NCI-H524 treated with DMSO at 0.1 percent for 48 hours (cell line): ENCODE results near the gene NAGLU.

Source experiments
- DNase-seq: peaks from one replicate; lab custom pipeline; 2025; lab: John Stamatoyannopoulos, UW

Gene NAGLU

GRCh38 chr17:42536048-42536371 lies at the start of gene NAGLU:
NAGLU (plus strand) TSS chr17:42536241; CDS start chr17:42536273, 32 bp downstream.
- DNase-seq: peak; percentile 51

DNA sequence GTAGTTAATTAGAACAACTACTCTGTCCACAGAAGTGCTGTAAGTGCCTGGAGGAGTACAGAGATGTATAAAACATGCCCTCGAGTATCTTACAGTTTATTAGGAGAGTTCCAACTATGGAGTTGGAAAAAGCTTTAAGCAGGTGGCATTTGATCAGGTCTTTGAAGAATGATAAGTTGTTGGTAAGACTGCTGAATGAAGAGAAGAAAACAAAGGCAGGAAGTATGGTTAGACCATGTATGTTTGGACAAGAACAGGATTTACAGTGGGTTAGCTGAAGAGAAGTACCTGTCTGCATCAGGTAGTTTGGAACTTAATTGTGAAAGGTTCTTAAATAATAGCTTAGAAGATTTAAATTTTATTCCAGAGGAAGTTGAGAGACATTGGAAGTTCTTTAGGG lies 48.0 kb upstream of the NAGLU start:
- DNase-seq: no peak

DNA sequence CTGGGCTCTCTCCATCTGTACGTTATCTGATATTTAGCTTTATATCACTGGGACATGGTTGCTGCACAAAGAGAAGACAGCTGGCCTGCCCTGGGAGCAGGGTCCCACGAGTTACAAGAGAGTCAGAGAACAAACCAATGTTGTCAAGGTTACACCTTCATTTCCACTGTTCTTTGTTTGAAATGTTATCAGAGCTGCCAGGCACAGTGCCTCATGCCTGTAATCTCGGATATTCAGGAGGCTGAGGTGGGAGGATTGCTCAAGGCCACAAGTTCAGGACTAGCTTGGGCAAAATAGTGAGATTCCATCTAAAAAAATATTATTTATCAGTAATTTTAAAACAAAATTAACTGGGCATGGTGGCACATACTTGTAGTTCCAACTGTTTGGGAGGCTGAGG lies 42.7 kb upstream of the NAGLU start:
- DNase-seq: no peak

- no peak for DNase-seq
These were observed 41.4 kb upstream of the NAGLU start for GRCh38 chr17:42494673-42495072.

GRCh38 chr17:42498828-42499227 lies 37.2 kb upstream of the NAGLU start:
- no peak for DNase-seq

DNA sequence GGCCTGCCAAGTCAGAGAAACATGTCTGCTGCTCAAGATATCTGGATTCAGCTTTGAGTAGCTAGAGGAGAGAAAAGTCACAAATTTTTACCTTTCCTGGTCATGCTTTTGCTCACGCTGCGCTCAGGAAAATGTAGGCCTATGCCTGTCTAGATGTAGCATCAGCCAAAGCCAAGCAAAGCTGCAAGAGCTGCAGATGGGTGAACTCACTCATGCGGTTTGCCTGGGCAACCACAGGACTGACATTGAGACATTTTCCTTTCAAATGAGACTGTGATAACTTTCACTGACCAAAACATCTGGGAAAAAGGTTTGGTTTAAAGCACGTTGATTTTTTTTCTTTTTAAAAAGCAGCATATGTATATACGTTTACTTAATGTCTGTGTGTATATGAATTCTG lies 34.0 kb upstream of the NAGLU start:
- no peak for DNase-seq

- DNase-seq: no peak
These were observed 33.1 kb upstream of the NAGLU start for GRCh38 chr17:42502926-42503325.

GRCh38 chr17:42507671-42508070 lies 28.4 kb upstream of the NAGLU start:
- no peak for DNase-seq

GRCh38 chr17:42508426-42509165 lies 27.4 kb upstream of the NAGLU start:
- no peak for DNase-seq

DNA sequence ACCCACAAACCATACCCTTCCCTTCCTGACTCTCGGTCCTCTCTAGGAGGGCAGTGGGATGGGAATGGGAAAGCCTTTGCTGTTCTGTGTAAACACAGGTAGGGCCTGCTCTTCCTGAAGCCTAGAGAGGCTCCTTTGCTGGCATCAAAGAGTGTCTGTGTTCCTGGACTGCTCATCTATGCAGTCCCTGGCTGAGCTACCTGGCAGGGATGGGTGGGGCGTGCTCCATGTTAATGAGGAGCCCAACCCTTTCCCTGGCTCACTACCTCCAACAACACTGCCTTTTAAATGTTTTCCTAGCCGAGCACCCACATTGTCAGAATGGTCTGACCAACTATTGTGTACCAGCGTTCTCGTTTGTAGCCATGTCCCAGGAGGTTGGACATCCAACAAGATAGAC lies 26.6 kb upstream of the NAGLU start:
- no peak for DNase-seq

GRCh38 chr17:42509841-42510240 lies 26.2 kb upstream of the NAGLU start:
- no peak for DNase-seq

GRCh38 chr17:42512246-42512645 lies 23.8 kb upstream of the NAGLU start:
- no peak for DNase-seq

- DNase-seq: no peak
These were observed 23.2 kb upstream of the NAGLU start for GRCh38 chr17:42512733-42513251.

DNA sequence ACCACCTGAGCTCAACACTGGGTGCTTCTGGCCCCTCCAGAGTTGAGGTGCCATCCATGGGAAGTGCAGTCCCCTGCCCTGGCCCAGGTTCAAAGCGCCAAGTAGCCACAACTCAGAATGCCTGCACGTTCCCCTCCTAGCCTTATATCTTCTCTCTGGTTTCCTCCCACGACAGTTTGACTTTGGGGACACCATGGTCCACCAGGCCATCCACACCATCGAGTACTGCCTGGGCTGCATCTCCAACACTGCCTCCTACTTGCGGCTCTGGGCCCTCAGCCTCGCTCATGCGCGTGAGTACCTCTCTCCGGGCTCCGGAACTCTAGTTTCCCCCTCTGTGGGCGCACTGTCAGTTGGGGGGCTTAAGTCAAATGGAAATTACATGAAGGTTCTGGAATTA lies 22.4 kb upstream of the NAGLU start:
- DNase-seq: no peak

DNA sequence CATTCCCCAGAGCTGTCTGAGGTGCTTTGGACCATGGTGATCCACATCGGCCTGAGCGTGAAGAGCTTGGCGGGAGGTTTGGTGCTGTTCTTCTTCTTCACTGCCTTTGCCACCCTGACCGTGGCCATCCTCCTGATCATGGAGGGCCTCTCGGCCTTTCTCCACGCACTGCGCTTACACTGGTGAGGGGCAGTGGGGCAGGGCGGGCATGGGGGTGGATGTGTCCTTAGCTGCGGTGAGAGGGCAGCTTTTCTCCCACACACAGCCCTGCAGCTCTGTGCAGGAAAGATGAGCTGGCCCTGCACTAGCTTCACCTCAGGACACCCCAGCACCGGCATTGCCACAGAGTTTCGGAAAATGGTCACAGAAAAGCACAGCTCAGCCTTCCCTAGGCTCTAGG lies 21.8 kb upstream of the NAGLU start:
- no peak for DNase-seq

DNA sequence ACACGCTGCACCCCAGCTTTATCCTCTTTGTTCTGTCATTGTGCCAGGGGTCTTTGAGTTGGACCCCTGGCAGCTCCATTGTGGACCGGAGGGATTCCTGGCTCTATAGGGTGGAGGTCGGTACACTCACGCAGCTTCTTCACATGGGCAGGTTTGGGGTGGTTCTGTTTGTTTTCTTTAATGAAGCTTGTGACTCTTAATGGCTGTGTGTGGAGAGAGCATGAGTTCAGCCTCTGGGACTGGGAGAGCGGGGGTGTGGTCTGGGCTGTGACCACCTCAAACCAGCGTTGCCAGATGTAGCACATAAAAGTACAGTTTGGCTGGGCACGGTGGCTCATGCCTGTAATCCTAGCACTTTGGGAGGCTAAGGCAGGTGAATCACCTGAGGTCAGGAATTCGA lies 21.2 kb upstream of the NAGLU start:
- DNase-seq: no peak

GRCh38 chr17:42517516-42517915 lies 18.5 kb upstream of the NAGLU start:
- peak; percentile 13 for DNase-seq

DNA sequence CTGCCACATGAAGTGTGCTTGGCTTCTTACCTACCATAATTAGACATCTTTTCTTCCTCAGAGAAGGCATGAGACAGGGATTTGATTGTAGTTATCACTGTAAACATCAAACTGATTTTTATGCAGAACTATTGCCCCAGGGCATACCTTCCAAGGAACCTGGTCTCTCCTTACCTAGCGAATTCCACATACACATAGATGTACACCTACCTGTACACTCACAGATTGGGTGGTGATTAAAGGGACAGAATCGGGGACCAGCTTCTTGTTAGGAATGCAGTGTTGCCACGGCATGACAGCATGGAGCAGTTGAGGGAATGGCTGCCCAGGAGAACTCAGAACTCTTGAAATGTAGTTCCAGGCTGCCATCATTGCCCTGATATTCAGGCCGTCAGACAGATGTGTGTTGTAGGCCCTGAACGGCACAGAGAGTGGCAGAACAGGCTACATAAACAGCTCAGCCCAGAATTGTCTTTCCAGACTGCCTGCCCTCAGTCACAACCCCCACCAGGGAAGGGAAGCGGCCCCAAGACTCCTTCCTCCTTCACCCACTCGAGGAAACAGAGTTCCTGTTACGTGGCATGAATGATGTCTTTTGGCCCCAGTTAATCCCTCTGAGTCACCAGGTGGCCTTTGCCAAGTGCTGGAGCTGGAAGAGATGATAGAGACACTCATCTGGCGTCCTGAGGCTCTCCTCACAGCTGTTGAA lies 17.8 kb upstream of the NAGLU start:
- peak; percentile 61 for DNase-seq

GRCh38 chr17:42518755-42519545 lies 17.1 kb upstream of the NAGLU start:
- DNase-seq: peak; percentile 46

GRCh38 chr17:42519546-42520491 lies 16.2 kb upstream of the NAGLU start:
- DNase-seq: no peak

- no peak for DNase-seq
These were observed 15.5 kb upstream of the NAGLU start for GRCh38 chr17:42520540-42520951.

- no peak for DNase-seq
These were observed 15.0 kb upstream of the NAGLU start for GRCh38 chr17:42521036-42521435.
